C4-2B (cell line): ENCODE results near the gene CD83.

ENCODE experiments used
- ZFX ChIP-seq: fragments of 450-650 bp; IDR thresholded peaks from 2 replicates; pipeline ENCODE4 v1.6.1; 2017
- TF ChIP-seq, protein P1 (sequence below): fragments of 450-650 bp; conservative IDR thresholded peaks from 2 replicates; pipeline ENCODE4 v1.5.1; 2017; ENCODE audit warnings: mild to moderate bottlenecking

DNA sequence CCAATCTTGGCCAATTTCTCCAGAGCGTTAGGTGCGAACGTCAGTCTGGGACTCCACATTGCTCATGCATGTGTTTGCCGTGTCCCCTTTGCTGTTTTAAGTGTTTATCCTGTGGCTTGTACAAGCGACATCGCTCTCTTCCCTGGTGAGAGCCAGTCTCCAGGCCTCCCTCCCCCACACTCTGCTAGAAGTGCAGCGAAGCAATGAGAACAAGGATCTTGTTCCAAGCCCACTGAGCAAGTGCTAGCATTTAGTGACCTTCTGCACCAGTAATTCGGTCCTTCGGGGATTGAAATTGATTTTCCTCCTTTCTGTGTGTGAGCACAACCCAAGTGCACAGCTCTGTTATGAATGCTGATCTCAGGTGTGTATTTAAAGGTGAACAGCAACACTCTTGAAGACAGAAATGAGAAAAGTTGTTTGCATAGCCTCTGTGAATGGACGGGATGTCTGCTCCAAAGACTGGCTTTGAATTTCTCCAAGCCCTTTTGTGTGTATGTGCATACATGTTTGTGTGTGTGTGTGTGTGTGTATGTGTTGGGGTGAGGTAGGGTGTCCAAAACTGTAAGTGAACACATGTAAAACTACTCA lies 29.0 kb downstream of the CD83 start:
- TF ChIP-seq ZFX: no peak
- TF ChIP-seq, protein P1, sequence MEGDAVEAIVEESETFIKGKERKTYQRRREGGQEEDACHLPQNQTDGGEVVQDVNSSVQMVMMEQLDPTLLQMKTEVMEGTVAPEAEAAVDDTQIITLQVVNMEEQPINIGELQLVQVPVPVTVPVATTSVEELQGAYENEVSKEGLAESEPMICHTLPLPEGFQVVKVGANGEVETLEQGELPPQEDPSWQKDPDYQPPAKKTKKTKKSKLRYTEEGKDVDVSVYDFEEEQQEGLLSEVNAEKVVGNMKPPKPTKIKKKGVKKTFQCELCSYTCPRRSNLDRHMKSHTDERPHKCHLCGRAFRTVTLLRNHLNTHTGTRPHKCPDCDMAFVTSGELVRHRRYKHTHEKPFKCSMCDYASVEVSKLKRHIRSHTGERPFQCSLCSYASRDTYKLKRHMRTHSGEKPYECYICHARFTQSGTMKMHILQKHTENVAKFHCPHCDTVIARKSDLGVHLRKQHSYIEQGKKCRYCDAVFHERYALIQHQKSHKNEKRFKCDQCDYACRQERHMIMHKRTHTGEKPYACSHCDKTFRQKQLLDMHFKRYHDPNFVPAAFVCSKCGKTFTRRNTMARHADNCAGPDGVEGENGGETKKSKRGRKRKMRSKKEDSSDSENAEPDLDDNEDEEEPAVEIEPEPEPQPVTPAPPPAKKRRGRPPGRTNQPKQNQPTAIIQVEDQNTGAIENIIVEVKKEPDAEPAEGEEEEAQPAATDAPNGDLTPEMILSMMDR: no peak
